HCT116 (cell line): ENCODE measurements around the gene SUGP1. TPM values are rescaled to one million over a fixed set of nuclear protein-coding genes. Genes with fewer than 3 reads are reported as not detected.

ENCODE experiments used
- ATAC-seq: fragments of 200-7000 bp; cut with Tn5 transposase; 2 replicates; pipeline ENCODE4 v1.9.1; 2020; ENCODE audit warnings: mild to moderate bottlenecking, moderate library complexity
- BruUV-seq: library from RNA; stranded (reverse); fragments of 400-500 nt; replicated peaks from 2 replicates; lab custom pipeline; 2021; lab: Mats Ljungman, UMichigan
- CTCF ChIA-PET: fragments of 300-600 bp; sonication (Branson Sonifier 250); formaldehyde crosslinking; loops from one replicate; lab custom pipeline; 2021; ENCODE audit warnings: antibody characterized with exemption; lab: Charles Lee
- POLR2A ChIA-PET: fragments of 300-600, 350-600 bp; sonication (Branson Sonifier 250); formaldehyde crosslinking; loops from one replicate; lab custom pipeline; 2021; ENCODE audit warnings: antibody characterized with exemption; lab: Charles Lee
- RAD21 ChIA-PET, 2 experiments: fragments of 300-600 bp; sonication (Branson Sonifier 250); formaldehyde crosslinking; loops; one replicate each; lab custom pipeline; 2023; ENCODE audit warnings: low total read pairs in 2 of 2; ENCODE audit not compliant: uncharacterized antibody in 2 of 2, unreplicated experiment in 2 of 2, low non-redundant PET in 1 of 2; lab: Charles Lee
- DNase-seq: peaks from one replicate; pipeline ENCODE4 v3.0.0-alpha.2; 2010; ENCODE audit warnings: low read depth, low spot score
- H2AFZ ChIP-seq: fragments of 200-600 bp; shearing (Covaris generic), sonication (generic); 2 replicates; pipeline ENCODE4 v1.6.1; 2017; ENCODE audit warnings: low read depth, mixed run types, mixed read lengths, antibody characterized with exemption, low read length; ENCODE audit not compliant: poor library complexity, severe bottlenecking
- H3K27ac ChIP-seq: 2 replicates; pipeline ENCODE4 v1.5.1; 2012; ENCODE audit warnings: low read depth, low read length
- H3K27me3 ChIP-seq: fragments of 200-600 bp; sonication (generic); 2 replicates; pipeline ENCODE4 v1.6.1; 2016; ENCODE audit warnings: mixed run types, low read length, mixed read lengths; ENCODE audit not compliant: insufficient read depth
- H3K36me3 ChIP-seq, 2 experiments: fragments of 200-500 bp in 1 of 2; fragments of 200-600 bp in 1 of 2; sonication (Bioruptor generic) in 1 of 2; sonication (generic) in 1 of 2; 2 replicates each; pipeline versions ENCODE4 v1.5.1 to v1.6.1; 2014 to 2016; ENCODE audit warnings: low read length in 2 of 2, inconsistent platforms in 1 of 2, mixed read lengths in 1 of 2, mixed run types in 1 of 2; ENCODE audit not compliant: insufficient read depth in 2 of 2, control insufficient read depth in 1 of 2
- H3K4me1 ChIP-seq, 2 experiments: fragments of 200-600 bp in 1 of 2; sonication (generic) in 1 of 2; 2 replicates each; pipeline versions ENCODE4 v1.5.1 to v1.6.1; 2012 to 2017; ENCODE audit warnings: low read length in 2 of 2, inconsistent platforms in 1 of 2, mild to moderate bottlenecking in 1 of 2, mixed read lengths in 1 of 2, mixed run types in 1 of 2, moderate library complexity in 1 of 2; ENCODE audit not compliant: insufficient read depth in 2 of 2, control insufficient read depth in 1 of 2
- H3K4me2 ChIP-seq: fragments of 200-600 bp; sonication (generic); 2 replicates; pipeline ENCODE4 v1.6.1; 2017; ENCODE audit warnings: mixed run types, low read length, mixed read lengths
- H3K4me3 ChIP-seq, 2 experiments: fragments of 200-600 bp in 1 of 2; sonication (generic) in 1 of 2; replicated peaks in 1 of 2; 2 replicates each; pipeline ENCODE4 v1.5.1; 2011 to 2016; ENCODE audit warnings: low read length in 2 of 2, control low read depth in 1 of 2, low read depth in 1 of 2, mild to moderate bottlenecking in 1 of 2, mixed read lengths in 1 of 2, mixed run types in 1 of 2
- H3K79me2 ChIP-seq: fragments of 200-600 bp; sonication (generic); 2 replicates; pipeline ENCODE4 v1.6.1; 2017; ENCODE audit warnings: mild to moderate bottlenecking, mixed run types, low read length, moderate library complexity, mixed read lengths; ENCODE audit not compliant: insufficient read depth
- H3K9ac ChIP-seq: fragments of 200-600 bp; sonication (generic); 2 replicates; pipeline ENCODE4 v1.6.1; 2016; ENCODE audit warnings: low read length, mixed read lengths
- H3K9me2 ChIP-seq: fragments of 200-600 bp; sonication (generic), shearing (Covaris generic); 2 replicates; pipeline ENCODE4 v1.6.1; 2017; ENCODE audit warnings: mixed run types, mild to moderate bottlenecking, moderate library complexity; ENCODE audit not compliant: insufficient read depth
- H3K9me3 ChIP-seq, 2 experiments: fragments of 200-500 bp in 1 of 2; fragments of 200-600 bp in 1 of 2; sonication (Bioruptor generic) in 1 of 2; sonication (generic) in 1 of 2; 2 replicates each; pipeline ENCODE4 v1.6.1; 2014 to 2017; ENCODE audit warnings: low read length in 2 of 2, mixed read lengths in 2 of 2, inconsistent platforms in 1 of 2, low read depth in 1 of 2, mild to moderate bottlenecking in 1 of 2, mixed run types in 1 of 2, moderate library complexity in 1 of 2; ENCODE audit not compliant: control insufficient read depth in 1 of 2, insufficient read depth in 1 of 2
- H4K20me1 ChIP-seq: fragments of 200-600 bp; sonication (generic), shearing (Covaris generic); 2 replicates; pipeline ENCODE4 v1.6.1; 2017; ENCODE audit warnings: mixed run types, mild to moderate bottlenecking, moderate library complexity; ENCODE audit not compliant: insufficient read depth
- CBX3 ChIP-seq: IDR thresholded peaks from 2 replicates; pipeline ENCODE4 v1.6.1; 2012; ENCODE audit warnings: low read depth
- CEBPB ChIP-seq: IDR thresholded peaks from 2 replicates; pipeline ENCODE4 v1.6.1; 2012; ENCODE audit warnings: low read depth
- EZH2 ChIP-seq: fragments of 200-600 bp; sonication (generic); IDR thresholded peaks from 2 replicates; pipeline ENCODE4 v1.6.1; 2017; ENCODE audit warnings: antibody characterized with exemption, mixed run types
- EZH2phosphoT487 ChIP-seq: fragments of 200-600 bp; IDR thresholded peaks from 2 replicates; pipeline ENCODE4 v1.6.1; 2018; ENCODE audit warnings: antibody characterized with exemption, borderline replicate concordance
- JUND ChIP-seq: IDR thresholded peaks from 2 replicates; pipeline ENCODE4 v1.6.1; 2012
- POLR2A ChIP-seq: IDR thresholded peaks from 2 replicates; pipeline ENCODE4 v1.7.0; 2011; ENCODE audit warnings: borderline replicate concordance; ENCODE audit not compliant: insufficient read depth, insufficient read length; ENCODE audit errors: extremely low read depth
- POLR2AphosphoS5 ChIP-seq: IDR thresholded peaks from 2 replicates; pipeline ENCODE4 v1.6.1; 2011; ENCODE audit warnings: mild to moderate bottlenecking, low read depth, low read length, moderate library complexity
- RAD21 ChIP-seq: IDR thresholded peaks from 2 replicates; pipeline ENCODE4 v1.6.1; 2012; ENCODE audit warnings: low read depth, mild to moderate bottlenecking
- SP1 ChIP-seq: IDR thresholded peaks from 2 replicates; pipeline ENCODE4 v1.6.1; 2012; ENCODE audit warnings: low read depth
- TCF7L2 ChIP-seq: IDR thresholded peaks from 2 replicates; pipeline ENCODE4 v1.7.0; 2011; ENCODE audit warnings: borderline replicate concordance, inconsistent platforms; ENCODE audit not compliant: insufficient read depth, insufficient read length; ENCODE audit errors: extremely low read depth
- ZNF274 ChIP-seq: fragments of 200-500 bp; sonication (Bioruptor generic); IDR thresholded peaks from 2 replicates; pipeline ENCODE4 v1.6.1; 2014; ENCODE audit warnings: mild to moderate bottlenecking, low read depth, low read length, inconsistent platforms
- intact Hi-C: fragments of 100-400 bp; cut with micrococcal nuclease; formaldehyde crosslinking; loops from 2 replicates; pipeline ENCODE4 v1.10.0; 2022
- total RNA-seq: library from RNA; stranded (reverse); gene quantifications from one replicate; pipeline ENCODE4 v1.2.1, GENCODE V29; 2021; ENCODE audit not compliant: unreplicated experiment
- TF ChIP-seq, protein P1 (sequence below): IDR thresholded peaks from 2 replicates; pipeline ENCODE4 v1.6.1; 2011; ENCODE audit warnings: mild to moderate bottlenecking, low read length, moderate library complexity; ENCODE audit not compliant: insufficient replicate concordance; ENCODE audit errors: extremely low read depth
- TF ChIP-seq, protein P2 (sequence below), 3 experiments: fragments of 200-600 bp in 1 of 3; sonication (generic) in 1 of 3; IDR thresholded peaks in 2 of 3; conservative IDR thresholded peaks in 1 of 3; 2 replicates each; pipeline ENCODE4 v1.5.1; 2012 to 2017; ENCODE audit warnings: low read depth in 2 of 3, low read length in 2 of 3, antibody characterized with exemption in 1 of 3, borderline replicate concordance in 1 of 3, control low read depth in 1 of 3, mild to moderate bottlenecking in 1 of 3, mixed read lengths in 1 of 3, mixed run types in 1 of 3, moderate library complexity in 1 of 3; ENCODE audit not compliant: insufficient read depth in 1 of 3

Gene SUGP1
- total RNA-seq, 1 experiment from 2014 or later = 47.6 TPM

DNA sequence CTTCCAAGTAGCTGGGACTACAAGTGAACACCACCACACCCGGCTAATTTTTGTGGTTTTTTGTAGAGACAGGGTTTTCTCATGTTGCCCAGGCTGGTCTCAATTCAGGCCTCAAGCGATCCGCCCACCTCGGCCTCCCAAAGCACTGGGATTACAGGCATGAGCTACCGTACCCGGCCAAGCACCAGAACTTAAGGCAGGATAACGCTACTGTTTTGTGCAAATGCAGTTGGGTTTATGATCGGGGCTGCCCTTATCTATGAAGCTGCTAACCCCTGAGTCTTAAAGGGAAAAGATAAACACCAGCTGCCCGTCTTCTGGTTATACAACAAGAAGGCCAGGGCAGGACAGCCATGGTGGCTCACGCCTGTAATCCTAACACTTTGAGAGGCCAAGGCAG is 34.6 kb downstream of the SUGP1 start:
- H3K79me2 ChIP-seq = no peaks in the 10 kb centered on the region
- DNase-seq (no peak), ATAC-seq (no peak)
- no peak overlapping the region for H3K27ac ChIP-seq
- H3K9me3 ChIP-seq = no peaks in the 10 kb centered on the region
- no peaks in the 10 kb centered on the region for H3K9me2 ChIP-seq
- H4K20me1 ChIP-seq = no peaks in the 10 kb centered on the region
- no peaks in the 10 kb centered on the region for H3K4me1 ChIP-seq
- no peak overlapping the region for H3K4me3 ChIP-seq
- CTCF ChIA-PET = no interaction called here
- intact Hi-C loops = no loop called here
- POLR2A ChIA-PET = no interaction called here
- no peaks in the 10 kb centered on the region for H3K27me3 ChIP-seq
- peaks cover 10% of the 10 kb centered on the region in 2 experiments; a peak in 3 of 4 replicates for H3K36me3 ChIP-seq
- RAD21 ChIA-PET = no interaction called here
- no TSS peak for BruUV-seq
- no peak overlapping the region for H2AFZ ChIP-seq
- no peak overlapping the region for H3K4me2 ChIP-seq
- TF ChIP-seq RAD21 (no peak), JUND (no peak), SP1 (no peak), POLR2AphosphoS5 (no peak), TCF7L2 (no peak), POLR2A (no peak), CBX3 (no peak), CEBPB (no peak), ZNF274 (no peak), EZH2 (no peak), EZH2phosphoT487 (no peak)
- TF ChIP-seq, protein P1, sequence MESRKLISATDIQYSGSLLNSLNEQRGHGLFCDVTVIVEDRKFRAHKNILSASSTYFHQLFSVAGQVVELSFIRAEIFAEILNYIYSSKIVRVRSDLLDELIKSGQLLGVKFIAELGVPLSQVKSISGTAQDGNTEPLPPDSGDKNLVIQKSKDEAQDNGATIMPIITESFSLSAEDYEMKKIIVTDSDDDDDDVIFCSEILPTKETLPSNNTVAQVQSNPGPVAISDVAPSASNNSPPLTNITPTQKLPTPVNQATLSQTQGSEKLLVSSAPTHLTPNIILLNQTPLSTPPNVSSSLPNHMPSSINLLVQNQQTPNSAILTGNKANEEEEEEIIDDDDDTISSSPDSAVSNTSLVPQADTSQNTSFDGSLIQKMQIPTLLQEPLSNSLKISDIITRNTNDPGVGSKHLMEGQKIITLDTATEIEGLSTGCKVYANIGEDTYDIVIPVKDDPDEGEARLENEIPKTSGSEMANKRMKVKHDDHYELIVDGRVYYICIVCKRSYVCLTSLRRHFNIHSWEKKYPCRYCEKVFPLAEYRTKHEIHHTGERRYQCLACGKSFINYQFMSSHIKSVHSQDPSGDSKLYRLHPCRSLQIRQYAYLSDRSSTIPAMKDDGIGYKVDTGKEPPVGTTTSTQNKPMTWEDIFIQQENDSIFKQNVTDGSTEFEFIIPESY = no peak
- TF ChIP-seq, protein P2, sequence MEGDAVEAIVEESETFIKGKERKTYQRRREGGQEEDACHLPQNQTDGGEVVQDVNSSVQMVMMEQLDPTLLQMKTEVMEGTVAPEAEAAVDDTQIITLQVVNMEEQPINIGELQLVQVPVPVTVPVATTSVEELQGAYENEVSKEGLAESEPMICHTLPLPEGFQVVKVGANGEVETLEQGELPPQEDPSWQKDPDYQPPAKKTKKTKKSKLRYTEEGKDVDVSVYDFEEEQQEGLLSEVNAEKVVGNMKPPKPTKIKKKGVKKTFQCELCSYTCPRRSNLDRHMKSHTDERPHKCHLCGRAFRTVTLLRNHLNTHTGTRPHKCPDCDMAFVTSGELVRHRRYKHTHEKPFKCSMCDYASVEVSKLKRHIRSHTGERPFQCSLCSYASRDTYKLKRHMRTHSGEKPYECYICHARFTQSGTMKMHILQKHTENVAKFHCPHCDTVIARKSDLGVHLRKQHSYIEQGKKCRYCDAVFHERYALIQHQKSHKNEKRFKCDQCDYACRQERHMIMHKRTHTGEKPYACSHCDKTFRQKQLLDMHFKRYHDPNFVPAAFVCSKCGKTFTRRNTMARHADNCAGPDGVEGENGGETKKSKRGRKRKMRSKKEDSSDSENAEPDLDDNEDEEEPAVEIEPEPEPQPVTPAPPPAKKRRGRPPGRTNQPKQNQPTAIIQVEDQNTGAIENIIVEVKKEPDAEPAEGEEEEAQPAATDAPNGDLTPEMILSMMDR (IDR thresholded peaks at IDR 0.05 in 2 of 3, conservative IDR thresholded peaks at IDR 0.05 in 1 of 3; ENCODE audit: borderline replicate concordance in 1 of 3, insufficient read depth in 1 of 3, low read depth in 2 of 3, low read length in 2 of 3) = no peak
- H3K9ac ChIP-seq = no peak overlapping the region
